ENCODE results near the gene DMRT3. TPM values are rescaled to one million over a fixed set of nuclear protein-coding genes. Genes with fewer than 3 reads are reported as not detected.

The DMRT3 gene
- not detected in 2 replicates for total RNA-seq

GRCh38 chr9:976258-976942 lies at the start of gene DMRT3:
Gene DMRT3 (plus strand): TSS chr9:976655. CDS start chr9:977002, 347 bp downstream.

Other genes starting within 250 kb of the DMRT3 start
- gene DMRT1, start 135.0 kb upstream of the DMRT3 start, total RNA-seq = not detected in 2 replicates
- gene DMRT2, start 73.7 kb downstream of the DMRT3 start, total RNA-seq = not detected in 2 replicates